Adrenal gland (tissue), 5 donors: ENCODE data around the gene LHFPL6.

Source experiments
- POLR2A ChIP-seq, 2 donors: fragments of 450-650 bp; IDR thresholded peaks; one replicate each; pipeline ENCODE4 v1.6.1; 2017; ENCODE audit warnings: antibody characterized with exemption in 2 of 2, mild to moderate bottlenecking in 2 of 2, moderate library complexity in 1 of 2
- TF ChIP-seq, protein P1 (sequence below), 6 experiments: fragments of 450-650 bp in 4 of 6; fragments of 200-600 bp in 2 of 6; sonication (generic) in 1 of 6; IDR thresholded peaks; 1 replicate in 5 of 6; 2 replicates in 1 of 6; pipeline versions ENCODE4 v1.5.1 to v1.8.0; 2016 to 2021; ENCODE audit warnings: antibody characterized with exemption in 6 of 6, mild to moderate bottlenecking in 2 of 6, moderate library complexity in 1 of 6
- donor health status: DM: no; HTN: no; CAD: no.

DNA sequence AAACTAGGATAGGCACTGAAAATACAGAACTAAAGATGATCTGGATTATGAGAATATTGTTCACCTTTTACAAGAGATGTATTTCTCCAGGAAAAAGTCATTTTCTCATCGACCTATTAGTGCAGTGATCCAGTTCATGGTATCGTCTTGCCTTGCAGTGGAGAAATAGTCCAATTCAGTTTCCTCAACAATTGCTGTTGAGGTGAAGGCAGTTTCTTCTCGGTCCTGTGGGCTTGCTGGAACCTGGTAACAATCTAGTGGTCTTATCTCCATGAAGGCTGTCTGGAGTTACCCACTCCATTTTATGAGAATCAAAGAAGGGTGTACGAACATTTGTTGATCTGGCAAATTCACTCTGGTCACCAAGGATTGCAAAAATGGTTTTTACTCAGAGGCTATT lies 266.8 kb downstream of the LHFPL6 start:
- TF ChIP-seq, protein P1, sequence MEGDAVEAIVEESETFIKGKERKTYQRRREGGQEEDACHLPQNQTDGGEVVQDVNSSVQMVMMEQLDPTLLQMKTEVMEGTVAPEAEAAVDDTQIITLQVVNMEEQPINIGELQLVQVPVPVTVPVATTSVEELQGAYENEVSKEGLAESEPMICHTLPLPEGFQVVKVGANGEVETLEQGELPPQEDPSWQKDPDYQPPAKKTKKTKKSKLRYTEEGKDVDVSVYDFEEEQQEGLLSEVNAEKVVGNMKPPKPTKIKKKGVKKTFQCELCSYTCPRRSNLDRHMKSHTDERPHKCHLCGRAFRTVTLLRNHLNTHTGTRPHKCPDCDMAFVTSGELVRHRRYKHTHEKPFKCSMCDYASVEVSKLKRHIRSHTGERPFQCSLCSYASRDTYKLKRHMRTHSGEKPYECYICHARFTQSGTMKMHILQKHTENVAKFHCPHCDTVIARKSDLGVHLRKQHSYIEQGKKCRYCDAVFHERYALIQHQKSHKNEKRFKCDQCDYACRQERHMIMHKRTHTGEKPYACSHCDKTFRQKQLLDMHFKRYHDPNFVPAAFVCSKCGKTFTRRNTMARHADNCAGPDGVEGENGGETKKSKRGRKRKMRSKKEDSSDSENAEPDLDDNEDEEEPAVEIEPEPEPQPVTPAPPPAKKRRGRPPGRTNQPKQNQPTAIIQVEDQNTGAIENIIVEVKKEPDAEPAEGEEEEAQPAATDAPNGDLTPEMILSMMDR (IDR thresholded peaks at IDR 0.05), result no peak
- TF ChIP-seq POLR2A (IDR thresholded peaks at IDR 0.05), result no peak
